WTC11 (cell line): ENCODE data around the gene PUS1. TPM values are rescaled to one million over a fixed set of nuclear protein-coding genes. Genes with fewer than 3 reads are reported as not detected.
A peak's percentile ranks its signal among the peaks of the same experiment; 100 is the strongest.

Experiments used
- ATAC-seq: fragments of 200-7000 bp; cut with Tn5 transposase; 2 replicates; pipeline ENCODE4 v1.10.0; 2021; ENCODE audit warnings: mild to moderate bottlenecking, moderate library complexity
- CTCF ChIA-PET: fragments of 300-600 bp; sonication (Branson Sonifier 250); formaldehyde crosslinking; loops from one replicate; lab custom pipeline; 2021; ENCODE audit warnings: antibody characterized with exemption; lab: Charles Lee
- POLR2A ChIA-PET: fragments of 350-600 bp; sonication (Branson Sonifier 250); formaldehyde crosslinking; loops from one replicate; lab custom pipeline; 2021; ENCODE audit warnings: antibody characterized with exemption; lab: Charles Lee
- DNase-seq: peaks from one replicate; pipeline ENCODE4 v3.0.0; 2021; ENCODE audit warnings: low spot score
- H3K27ac Mint-ChIP-seq: 2 replicates; pipeline ENCODE4 v1.8.0; 2021; ENCODE audit warnings: mixed read lengths
- H3K27me3 Mint-ChIP-seq: 2 replicates; pipeline ENCODE4 v1.8.0; 2021; ENCODE audit warnings: low read depth, mild to moderate bottlenecking, moderate library complexity, mixed read lengths
- H3K36me3 Mint-ChIP-seq: 2 replicates; pipeline ENCODE4 v1.8.0; 2021; ENCODE audit warnings: mixed read lengths
- H3K4me1 Mint-ChIP-seq: 2 replicates; pipeline ENCODE4 v1.8.0; 2022; ENCODE audit warnings: mixed read lengths
- H3K4me3 Mint-ChIP-seq: 2 replicates; pipeline ENCODE4 v1.8.0; 2021; ENCODE audit warnings: mild to moderate bottlenecking, moderate library complexity, mixed read lengths
- H3K9me3 Mint-ChIP-seq: 2 replicates; pipeline ENCODE4 v1.8.0; 2021; ENCODE audit warnings: mixed read lengths
- FOXP1 ChIP-seq: sonication (generic); formaldehyde crosslinking; IDR thresholded peaks from 2 replicates; pipeline ENCODE4 v1.8.0; 2022; ENCODE audit warnings: missing genetic modification reagents, mild to moderate bottlenecking, moderate library complexity, borderline replicate concordance
- GTF2I ChIP-seq: fragments of 250-450 bp; sonication (Bioruptor Pico); conservative IDR thresholded peaks from 2 replicates; pipeline ENCODE4 v1.4.0; 2021; ENCODE audit warnings: mild to moderate bottlenecking
- JAZF1 ChIP-seq: fragments of 250-450 bp; sonication (Bioruptor Pico); IDR thresholded peaks from 2 replicates; pipeline ENCODE4 v1.9.0; 2021; ENCODE audit warnings: moderate library complexity, mild to moderate bottlenecking, inconsistent platforms
- NFYB ChIP-seq: sonication (generic); formaldehyde crosslinking; conservative IDR thresholded peaks from 2 replicates; pipeline ENCODE4 v1.8.0; 2022; ENCODE audit warnings: low read depth, missing genetic modification reagents
- NR1H2 ChIP-seq: sonication (generic); formaldehyde crosslinking; IDR thresholded peaks from 2 replicates; pipeline ENCODE4 v1.9.0; 2021; ENCODE audit warnings: mild to moderate bottlenecking, moderate library complexity, missing genetic modification reagents
- SOX15 ChIP-seq: fragments of 250-450 bp; sonication (Bioruptor Pico); IDR thresholded peaks from 2 replicates; pipeline ENCODE4 v1.9.0; 2021; ENCODE audit warnings: mild to moderate bottlenecking
- SP1 ChIP-seq: sonication (generic); formaldehyde crosslinking; conservative IDR thresholded peaks from 2 replicates; pipeline ENCODE4 v1.8.1; 2022; ENCODE audit warnings: missing genetic modification reagents
- ZBTB21 ChIP-seq: sonication (generic); formaldehyde crosslinking; IDR thresholded peaks from 2 replicates; pipeline ENCODE4 v1.8.1; 2023; ENCODE audit warnings: mild to moderate bottlenecking, missing genetic modification reagents, borderline replicate concordance
- ZNF121 ChIP-seq: sonication (generic); formaldehyde crosslinking; IDR thresholded peaks from 2 replicates; pipeline ENCODE4 v1.8.0; 2023; ENCODE audit warnings: missing genetic modification reagents
- ZNF416 ChIP-seq: fragments of 250-450 bp; sonication (Bioruptor Pico); IDR thresholded peaks from 2 replicates; pipeline ENCODE4 v1.9.0; 2021; ENCODE audit warnings: mild to moderate bottlenecking, inconsistent platforms
- ZNF423 ChIP-seq: fragments of 250-450 bp; sonication (Bioruptor Pico); IDR thresholded peaks from 2 replicates; pipeline ENCODE4 v2.1.2; 2022; ENCODE audit warnings: mild to moderate bottlenecking, moderate library complexity
- total RNA-seq: library from RNA; stranded (reverse); gene quantifications from 3 replicates; pipeline ENCODE4 v1.2.3, GENCODE V29; 2021
- TF ChIP-seq, protein P1 (sequence below): fragments of 250-450 bp; sonication (Bioruptor Pico); IDR thresholded peaks from 2 replicates; pipeline ENCODE4 v1.9.0; 2021; ENCODE audit warnings: mild to moderate bottlenecking
- TF ChIP-seq, protein P2 (sequence below): sonication (generic); formaldehyde crosslinking; IDR thresholded peaks from 2 replicates; pipeline ENCODE4 v1.8.0; 2022; ENCODE audit warnings: missing genetic modification reagents
- TF ChIP-seq, protein P3 (sequence below): sonication (generic); formaldehyde crosslinking; IDR thresholded peaks from 2 replicates; pipeline ENCODE4 v1.8.1; 2023; ENCODE audit warnings: mild to moderate bottlenecking, missing genetic modification reagents, moderate library complexity
- TF ChIP-seq, protein P4 (sequence below): fragments of 250-450 bp; sonication (Bioruptor Pico); IDR thresholded peaks from 2 replicates; pipeline ENCODE4 v2.1.2; 2022; ENCODE audit warnings: mild to moderate bottlenecking, moderate library complexity

Gene PUS1
- total RNA-seq, 1 experiment from 2014 or later = 97.4 TPM

DNA sequence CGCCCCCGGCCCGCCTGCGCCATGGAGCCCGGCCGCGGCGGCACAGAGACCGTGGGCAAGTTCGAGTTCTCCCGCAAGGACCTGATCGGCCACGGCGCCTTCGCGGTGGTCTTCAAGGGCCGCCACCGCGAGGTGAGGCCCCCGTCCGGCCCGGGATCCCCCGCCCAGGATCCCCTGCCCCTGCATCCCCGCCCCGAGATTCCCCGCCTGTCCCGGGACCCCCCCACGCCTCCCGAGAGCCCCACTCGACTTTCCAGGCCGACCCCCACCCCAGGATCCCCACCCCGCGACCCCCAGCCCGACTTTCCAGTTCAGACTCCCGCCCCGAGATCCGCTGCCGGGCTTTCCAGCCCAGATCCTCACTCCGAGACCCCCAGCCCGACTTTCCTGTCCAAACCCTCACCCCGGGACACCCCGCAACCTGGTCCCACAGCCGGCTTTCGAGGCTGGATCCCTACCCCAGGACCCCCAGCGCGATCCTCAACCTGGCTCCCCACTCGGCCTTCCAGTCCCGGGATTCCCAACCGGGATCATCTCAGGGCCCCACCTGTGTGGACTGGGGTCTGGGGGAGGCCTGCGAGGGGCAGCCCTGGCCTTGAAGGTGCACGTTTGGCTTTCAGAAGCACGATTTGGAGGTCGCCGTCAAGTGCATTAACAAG lies 34.0 kb upstream of the PUS1 start:
- peak overlapping the region; percentile 84 for H3K27ac Mint-ChIP-seq
- TF ChIP-seq, protein P1, sequence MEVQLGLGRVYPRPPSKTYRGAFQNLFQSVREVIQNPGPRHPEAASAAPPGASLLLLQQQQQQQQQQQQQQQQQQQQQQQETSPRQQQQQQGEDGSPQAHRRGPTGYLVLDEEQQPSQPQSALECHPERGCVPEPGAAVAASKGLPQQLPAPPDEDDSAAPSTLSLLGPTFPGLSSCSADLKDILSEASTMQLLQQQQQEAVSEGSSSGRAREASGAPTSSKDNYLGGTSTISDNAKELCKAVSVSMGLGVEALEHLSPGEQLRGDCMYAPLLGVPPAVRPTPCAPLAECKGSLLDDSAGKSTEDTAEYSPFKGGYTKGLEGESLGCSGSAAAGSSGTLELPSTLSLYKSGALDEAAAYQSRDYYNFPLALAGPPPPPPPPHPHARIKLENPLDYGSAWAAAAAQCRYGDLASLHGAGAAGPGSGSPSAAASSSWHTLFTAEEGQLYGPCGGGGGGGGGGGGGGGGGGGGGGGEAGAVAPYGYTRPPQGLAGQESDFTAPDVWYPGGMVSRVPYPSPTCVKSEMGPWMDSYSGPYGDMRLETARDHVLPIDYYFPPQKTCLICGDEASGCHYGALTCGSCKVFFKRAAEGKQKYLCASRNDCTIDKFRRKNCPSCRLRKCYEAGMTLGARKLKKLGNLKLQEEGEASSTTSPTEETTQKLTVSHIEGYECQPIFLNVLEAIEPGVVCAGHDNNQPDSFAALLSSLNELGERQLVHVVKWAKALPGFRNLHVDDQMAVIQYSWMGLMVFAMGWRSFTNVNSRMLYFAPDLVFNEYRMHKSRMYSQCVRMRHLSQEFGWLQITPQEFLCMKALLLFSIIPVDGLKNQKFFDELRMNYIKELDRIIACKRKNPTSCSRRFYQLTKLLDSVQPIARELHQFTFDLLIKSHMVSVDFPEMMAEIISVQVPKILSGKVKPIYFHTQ (CRISPR knock-in tag) = no peak
- TF ChIP-seq FOXP1 (CRISPR knock-in tag) (no peak), ZNF121 (CRISPR knock-in tag) (no peak), ZNF416 (CRISPR knock-in tag) (no peak), GTF2I (no peak)
- TF ChIP-seq, protein P2, sequence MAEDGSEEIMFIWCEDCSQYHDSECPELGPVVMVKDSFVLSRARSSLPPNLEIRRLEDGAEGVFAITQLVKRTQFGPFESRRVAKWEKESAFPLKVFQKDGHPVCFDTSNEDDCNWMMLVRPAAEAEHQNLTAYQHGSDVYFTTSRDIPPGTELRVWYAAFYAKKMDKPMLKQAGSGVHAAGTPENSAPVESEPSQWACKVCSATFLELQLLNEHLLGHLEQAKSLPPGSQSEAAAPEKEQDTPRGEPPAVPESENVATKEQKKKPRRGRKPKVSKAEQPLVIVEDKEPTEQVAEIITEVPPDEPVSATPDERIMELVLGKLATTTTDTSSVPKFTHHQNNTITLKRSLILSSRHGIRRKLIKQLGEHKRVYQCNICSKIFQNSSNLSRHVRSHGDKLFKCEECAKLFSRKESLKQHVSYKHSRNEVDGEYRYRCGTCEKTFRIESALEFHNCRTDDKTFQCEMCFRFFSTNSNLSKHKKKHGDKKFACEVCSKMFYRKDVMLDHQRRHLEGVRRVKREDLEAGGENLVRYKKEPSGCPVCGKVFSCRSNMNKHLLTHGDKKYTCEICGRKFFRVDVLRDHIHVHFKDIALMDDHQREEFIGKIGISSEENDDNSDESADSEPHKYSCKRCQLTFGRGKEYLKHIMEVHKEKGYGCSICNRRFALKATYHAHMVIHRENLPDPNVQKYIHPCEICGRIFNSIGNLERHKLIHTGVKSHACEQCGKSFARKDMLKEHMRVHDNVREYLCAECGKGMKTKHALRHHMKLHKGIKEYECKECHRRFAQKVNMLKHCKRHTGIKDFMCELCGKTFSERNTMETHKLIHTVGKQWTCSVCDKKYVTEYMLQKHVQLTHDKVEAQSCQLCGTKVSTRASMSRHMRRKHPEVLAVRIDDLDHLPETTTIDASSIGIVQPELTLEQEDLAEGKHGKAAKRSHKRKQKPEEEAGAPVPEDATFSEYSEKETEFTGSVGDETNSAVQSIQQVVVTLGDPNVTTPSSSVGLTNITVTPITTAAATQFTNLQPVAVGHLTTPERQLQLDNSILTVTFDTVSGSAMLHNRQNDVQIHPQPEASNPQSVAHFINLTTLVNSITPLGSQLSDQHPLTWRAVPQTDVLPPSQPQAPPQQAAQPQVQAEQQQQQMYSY (CRISPR knock-in tag) = peak; percentile 89
- ATAC-seq = no peak

DNA sequence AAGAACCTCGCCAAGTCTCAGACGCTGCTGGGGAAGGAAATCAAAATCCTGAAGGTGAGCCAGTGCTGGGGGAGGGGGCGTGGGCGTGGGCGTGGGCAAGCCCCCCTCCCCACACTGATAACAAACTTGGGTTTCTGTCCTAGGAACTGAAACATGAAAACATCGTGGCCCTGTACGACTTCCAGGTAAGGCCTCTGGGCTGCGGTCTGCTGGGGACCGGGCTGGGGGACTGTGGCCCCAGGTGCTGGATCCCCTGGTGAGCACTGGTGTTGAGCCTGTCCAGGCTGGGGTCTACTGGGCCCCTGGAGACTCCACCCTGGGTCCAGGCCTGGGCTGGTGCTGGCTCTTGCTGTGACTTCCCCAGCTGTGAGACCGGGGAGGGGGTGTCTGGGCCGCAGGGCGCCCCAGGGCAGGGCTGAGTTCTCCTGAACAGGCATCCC lies 33.4 kb upstream of the PUS1 start:
- POLR2A ChIA-PET = interaction anchor here (1.3 kb wide), 1 partner anchor 34 kb away, joined by 6 read pairs; no protein-coding TSS in a partner anchor
- peaks cover 8% of the 10 kb centered on the region; the same call in 1 of the 2 replicates for H3K4me1 Mint-ChIP-seq
- no peak for ATAC-seq
- DNase-seq = no peak
- no peaks in the 10 kb centered on the region for H3K9me3 Mint-ChIP-seq
- peak overlapping the region; percentile 71 for H3K4me3 Mint-ChIP-seq
- peak overlapping the region; percentile 84 for H3K27ac Mint-ChIP-seq
- CTCF ChIA-PET = no interaction called here
- no peaks in the 10 kb centered on the region for H3K27me3 Mint-ChIP-seq
- no peaks in the 10 kb centered on the region for H3K36me3 Mint-ChIP-seq
- no peak for TF ChIP-seq SOX15
- 0 out of 2 replicates have a peak, but pooled peaks have one; percentile 9 for TF ChIP-seq ZNF423 (CRISPR knock-in tag)

More for the DNA sequence above, 34.0 kb upstream of the PUS1 start:
- Mint-ChIP-seq H3K4me1 (peaks cover 8% of the 10 kb centered on the region; the same call in 1 of the 2 replicates), H3K9me3 (no peaks in the 10 kb centered on the region), H3K27me3 (no peaks in the 10 kb centered on the region; the same call in 1 of the 2 replicates), H3K36me3 (no peaks in the 10 kb centered on the region), H3K4me3 (peak overlapping the region; percentile 71)
- DNase-seq = no peak
- ChIA-PET CTCF (no interaction called here), POLR2A (no interaction called here)

DNA sequence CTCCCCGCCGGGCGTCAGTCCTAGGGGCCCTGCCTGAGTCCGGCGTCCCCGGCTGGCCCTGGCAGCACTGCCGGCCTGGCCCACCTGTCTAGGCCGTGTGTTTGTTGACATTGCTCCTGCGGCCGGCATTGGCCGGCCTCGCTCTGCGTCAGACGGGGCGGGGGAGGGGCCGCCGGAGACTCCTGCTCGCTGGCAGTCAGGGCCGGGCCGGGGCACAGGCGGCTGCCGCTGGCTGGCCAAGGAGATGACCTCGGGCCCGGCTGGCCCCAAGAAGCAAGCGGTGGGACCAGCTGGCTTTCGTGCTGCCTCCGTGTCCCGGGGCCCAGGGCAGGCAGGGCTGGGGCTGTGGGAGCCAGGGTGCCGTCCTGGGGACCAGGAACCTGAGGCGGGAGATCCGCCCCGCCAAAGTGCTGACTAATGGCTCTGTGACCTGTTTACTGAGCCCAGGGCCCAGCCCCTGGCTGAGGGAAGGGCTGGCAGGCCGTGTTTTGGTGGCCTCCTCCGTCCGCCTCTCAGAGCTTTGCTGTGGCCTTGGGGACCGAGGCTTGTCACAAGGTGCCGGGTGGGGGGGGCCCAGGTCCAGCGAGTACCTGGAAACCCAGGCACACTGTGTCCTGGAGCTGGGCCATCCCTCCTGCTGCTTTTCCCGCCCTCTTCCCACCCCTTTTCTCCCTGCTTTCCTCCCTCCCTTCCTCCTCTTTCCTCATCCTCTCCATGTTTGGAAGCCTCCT lies 32.8 kb upstream of the PUS1 start:
- ChIA-PET POLR2A (interaction anchor here (0.7 to 1.3 kb wide), 3 partner anchors 32 to 85 kb away, joined by 3 to 8 read pairs (median 6); no protein-coding TSS in a partner anchor), CTCF (interaction anchor here (1.3 kb wide), 1 partner anchor 45 kb away, joined by 3 read pairs; no protein-coding TSS in a partner anchor)
- Mint-ChIP-seq H3K27me3 (no peaks in the 10 kb centered on the region), H3K27ac (0 out of 2 replicates have a peak overlapping the region, but pooled peaks have one; percentile 45), H3K4me1 (peaks cover 8% of the 10 kb centered on the region; the same call in 1 of the 2 replicates), H3K9me3 (no peaks in the 10 kb centered on the region), H3K4me3 (peak overlapping the region; percentile 71), H3K36me3 (no peaks in the 10 kb centered on the region)
- peak; percentile 87 for DNase-seq
- peak; percentile 79 for ATAC-seq
- TF ChIP-seq JAZF1 (no peak), NR1H2 (CRISPR knock-in tag) (no peak), ZNF416 (CRISPR knock-in tag) (no peak), ZBTB21 (CRISPR knock-in tag) (no peak), SP1 (peak; percentile 55), NFYB (CRISPR knock-in tag) (no peak), FOXP1 (CRISPR knock-in tag) (peak; percentile 40)
- TF ChIP-seq, protein P3, sequence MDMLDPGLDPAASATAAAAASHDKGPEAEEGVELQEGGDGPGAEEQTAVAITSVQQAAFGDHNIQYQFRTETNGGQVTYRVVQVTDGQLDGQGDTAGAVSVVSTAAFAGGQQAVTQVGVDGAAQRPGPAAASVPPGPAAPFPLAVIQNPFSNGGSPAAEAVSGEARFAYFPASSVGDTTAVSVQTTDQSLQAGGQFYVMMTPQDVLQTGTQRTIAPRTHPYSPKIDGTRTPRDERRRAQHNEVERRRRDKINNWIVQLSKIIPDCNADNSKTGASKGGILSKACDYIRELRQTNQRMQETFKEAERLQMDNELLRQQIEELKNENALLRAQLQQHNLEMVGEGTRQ (CRISPR knock-in tag) = no peak
- TF ChIP-seq, protein P2 (CRISPR knock-in tag) = peak; percentile 62
- TF ChIP-seq, protein P4, sequence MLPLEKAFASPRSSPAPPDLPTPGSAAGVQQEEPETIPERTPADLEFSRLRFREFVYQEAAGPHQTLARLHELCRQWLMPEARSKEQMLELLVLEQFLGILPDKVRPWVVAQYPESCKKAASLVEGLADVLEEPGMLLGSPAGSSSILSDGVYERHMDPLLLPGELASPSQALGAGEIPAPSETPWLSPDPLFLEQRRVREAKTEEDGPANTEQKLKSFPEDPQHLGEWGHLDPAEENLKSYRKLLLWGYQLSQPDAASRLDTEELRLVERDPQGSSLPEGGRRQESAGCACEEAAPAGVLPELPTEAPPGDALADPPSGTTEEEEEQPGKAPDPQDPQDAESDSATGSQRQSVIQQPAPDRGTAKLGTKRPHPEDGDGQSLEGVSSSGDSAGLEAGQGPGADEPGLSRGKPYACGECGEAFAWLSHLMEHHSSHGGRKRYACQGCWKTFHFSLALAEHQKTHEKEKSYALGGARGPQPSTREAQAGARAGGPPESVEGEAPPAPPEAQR (CRISPR knock-in tag) = no peak
